ENCODE data around the gene TSHZ3. TPM values are rescaled to one million over a fixed set of nuclear protein-coding genes. Genes with fewer than 3 reads are reported as not detected.

Gene TSHZ3
- total and polyA plus RNA-seq, 2 of the 8 experiments (the other 6 are each of a cell fraction or from before 2014, with no cell fraction given), result 3.1 to 12.3 TPM

DNA sequence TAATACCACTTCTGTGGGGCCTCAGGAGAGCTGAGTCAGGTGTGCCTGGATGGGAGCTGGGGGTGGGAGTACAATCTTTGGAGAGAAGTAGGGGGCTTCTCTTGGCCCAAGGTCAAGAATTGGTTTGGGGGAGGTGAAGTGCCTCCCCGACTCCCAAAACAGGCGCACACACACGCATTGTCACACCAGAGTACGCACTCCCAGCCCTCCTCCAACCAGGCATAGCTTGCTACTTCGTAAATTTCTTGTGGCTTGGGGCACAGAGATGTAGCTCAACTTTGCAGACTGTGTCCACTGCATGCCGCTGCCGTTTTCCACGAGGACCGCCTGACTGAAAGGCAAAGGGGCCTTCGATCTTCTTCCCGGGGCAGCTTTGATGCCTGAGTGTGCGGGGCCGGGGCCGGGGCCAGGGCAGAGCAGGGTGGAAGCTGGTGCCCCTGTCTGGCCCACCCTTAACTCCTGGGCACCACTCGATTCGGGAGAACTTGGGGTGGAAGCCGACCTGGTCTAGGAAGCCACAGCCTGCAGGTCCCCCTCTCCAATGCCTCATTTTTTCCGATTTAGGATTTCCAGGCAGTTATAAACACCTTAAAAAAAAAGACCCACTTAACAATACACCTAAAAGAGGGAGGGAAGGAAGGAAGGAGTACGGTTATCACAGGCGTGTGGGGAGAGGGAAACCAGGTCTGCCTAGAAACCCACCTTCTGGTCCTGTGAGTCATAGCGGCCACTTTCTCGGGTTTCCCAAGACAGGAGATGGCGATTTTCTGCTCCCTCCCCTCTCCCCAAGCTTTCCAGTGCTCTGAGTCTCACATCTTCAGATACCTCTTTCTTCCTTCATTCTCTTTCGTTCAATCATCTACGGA lies 5.8 kb upstream of the TSHZ3 start:
- H3K79me1 ChIP-seq (ENCODE audit: low read depth, low read length), result no peaks in the 10 kb centered on the region
- peak; percentile 88 for FAIRE-seq
- H3K14ac ChIP-seq (ENCODE audit: insufficient read length), result no peak overlapping the region
- peak overlapping the region; percentile 59 for H4K91ac ChIP-seq (replicated peaks; ENCODE audit: insufficient read length, low read length)
- H3K9ac ChIP-seq (replicated peaks in 1 of 4; ENCODE audit: extremely low read depth in 1 of 4, low read depth in 3 of 4, low read length in 3 of 4), result no peak overlapping the region
- ChIA-PET CTCF (ENCODE audit: partially characterized antibody) (interaction anchor here (0.7 to 3.6 kb wide), 23 partner anchors 10 to 869 kb away, joined by 3 to 19 read pairs (median 5); no protein-coding TSS in a partner anchor), POLR2A (ENCODE audit: partially characterized antibody) (interaction anchor here (0.9 to 5.2 kb wide), 8 partner anchors 8 to 83 kb away, joined by 3 to 25 read pairs (median 3); no protein-coding TSS in a partner anchor)
- H2BK15ac ChIP-seq (ENCODE audit: low read length), result peak overlapping the region; percentile 83; the same call in 1 of the 2 replicates
- DNase-seq (ENCODE audit: low read depth in 1 of 2, low spot score in 2 of 2), result peak in 1 of 2 experiments; percentile 61
- H4K20me1 ChIP-seq (replicated peaks in 1 of 2; ENCODE audit: control insufficient read depth in 1 of 2, insufficient read depth in 2 of 2, low read length in 2 of 2), result peaks cover 0 to 6% of the 10 kb centered on the region in 2 experiments
- H2AFZ ChIP-seq (ENCODE audit: low read length), result no peak overlapping the region
- peaks cover 40 to 70% (median 64%) of the 10 kb centered on the region in 4 experiments; a peak in 6 of 7 replicates for H3K27me3 ChIP-seq (replicated peaks in 1 of 4; ENCODE audit: control insufficient read depth in 3 of 4, extremely low read depth in 1 of 4, insufficient read depth in 3 of 4, low read length in 3 of 4)
- no peak overlapping the region; the same call in 1 of the 2 replicates for H2BK20ac ChIP-seq (ENCODE audit: low read length)
- no peaks in the 10 kb centered on the region for H3K36me3 ChIP-seq (ENCODE audit: control insufficient read depth in 2 of 4, insufficient read depth in 4 of 4, low read length in 3 of 4)
- H4K5ac ChIP-seq (ENCODE audit: insufficient read length, low read depth, low read length), result no peak overlapping the region
- H3K23me2 ChIP-seq (ENCODE audit: low read depth, low read length), result peaks cover 32% of the 10 kb centered on the region; the same call in 1 of the 2 replicates
- H3K9me3 ChIP-seq (ENCODE audit: insufficient read depth in 2 of 2, low read depth in 1 of 2, low read length in 1 of 2), result no peaks in the 10 kb centered on the region
- 8% methylated on average over 25 of the region's 25 CpGs; no CpG with 5 or more reads in 1 of the 2 experiments for WGBS, 2 experiments (ENCODE audit: extremely low coverage in 1 of 2, insufficient coverage in 1 of 2, insufficient read length in 1 of 2, insufficient replicate concordance in 2 of 2, low coverage in 1 of 2, low lambda C conversion rate in 2 of 2, missing lambda C conversion rate in 1 of 2)
- peak overlapping the region; percentile 85; the same call in 1 of the 2 replicates for H2BK12ac ChIP-seq (ENCODE audit: low read depth, low read length)
- peak overlapping the region; percentile 61; the same call in 1 of the 2 replicates for H2BK5ac ChIP-seq (ENCODE audit: low read depth, low read length)
- H3K4me3 ChIP-seq (ENCODE audit: extremely low read depth in 1 of 4, insufficient read depth in 2 of 4, low read depth in 3 of 4, low read length in 4 of 4), result peak overlapping the region; percentile 26 to 82 (median 45); a peak in 5 of 8 replicates
- H3K4me2 ChIP-seq (ENCODE audit: insufficient read depth in 1 of 2, low read depth in 2 of 2, low read length in 2 of 2), result peak overlapping the region; percentile 86 to 95
- no peak overlapping the region for H3K27ac ChIP-seq (ENCODE audit: low read depth, low read length)
- no peak overlapping the region for H2BK120ac ChIP-seq (replicated peaks; ENCODE audit: low read depth, low read length)
- H2AK5ac ChIP-seq (ENCODE audit: low read depth, low read length), result peak overlapping the region; percentile 40; the same call in 1 of the 2 replicates
- H3K18ac ChIP-seq (ENCODE audit: extremely low read depth, low read length), result peak overlapping the region; percentile 51
- H3K4me1 ChIP-seq (replicated peaks in 1 of 4; ENCODE audit: control insufficient read depth in 3 of 4, insufficient read depth in 4 of 4, low read length in 3 of 4), result peaks cover 11 to 33% (median 23%) of the 10 kb centered on the region in 4 experiments
- peak overlapping the region; percentile 83 for H3K4ac ChIP-seq (replicated peaks; ENCODE audit: insufficient read length, low read depth, low read length)
- H3K23ac ChIP-seq (ENCODE audit: insufficient read length), result no peak overlapping the region
- H3K79me2 ChIP-seq (ENCODE audit: control insufficient read depth in 1 of 2, insufficient read depth in 2 of 2, low read length in 2 of 2), result no peaks in the 10 kb centered on the region
- H4K8ac ChIP-seq (ENCODE audit: extremely low read depth, insufficient read depth, low read length), result peak overlapping the region; percentile 59; the same call in 1 of the 2 replicates
- no peak overlapping the region for H3K56ac ChIP-seq (replicated peaks; ENCODE audit: insufficient read length, low read depth, low read length)
- TF ChIP-seq JUND (IDR thresholded peaks at IDR 0.05; ENCODE audit: low read length) (peak; percentile 91), RNF2 (IDR thresholded peaks at IDR 0.05; ENCODE audit: borderline replicate concordance, low read depth, low read length, missing control alignments, poor library complexity, severe bottlenecking) (peak; percentile 74), EGR1 (IDR thresholded peaks at IDR 0.05; ENCODE audit: borderline replicate concordance, low read depth, low read length) (peak; percentile 75; the same call in 1 of the 2 replicates), GTF2F1 (IDR thresholded peaks at IDR 0.05; ENCODE audit: borderline replicate concordance, low read depth, low read length) (no peak), EZH2 (IDR thresholded peaks at IDR 0.05; ENCODE audit: low read depth, low read length, severe bottlenecking) (peak; percentile 6), HDAC2 (IDR thresholded peaks at IDR 0.05; ENCODE audit: borderline replicate concordance in 1 of 2, low read depth in 2 of 2, low read length in 2 of 2) (no peak), KDM4A (IDR thresholded peaks at IDR 0.05; ENCODE audit: low read depth, low read length, severe bottlenecking) (peak; percentile 16), SP1 (IDR thresholded peaks at IDR 0.05; ENCODE audit: low read depth, low read length) (0 out of 2 replicates have a peak, but pooled peaks have one; percentile 29), CTBP2 (IDR thresholded peaks at IDR 0.05; ENCODE audit: borderline replicate concordance, insufficient read depth, insufficient read length, low read length) (peak; percentile 35)
